Rectal smooth muscle tissue (tissue), 1 donor: Measurements from ENCODE around the gene RANBP10.

Experiments used
- H3K27ac ChIP-seq: one replicate; pipeline ENCODE4 v1.7.0; 2013; ENCODE audit warnings: low read depth, low read length, inconsistent platforms
- H3K27me3 ChIP-seq: one replicate; pipeline ENCODE4 v1.7.0; 2013; ENCODE audit warnings: low read length; ENCODE audit not compliant: control insufficient read depth, insufficient read depth
- H3K36me3 ChIP-seq: one replicate; pipeline ENCODE4 v1.7.0; 2013; ENCODE audit warnings: low read length; ENCODE audit not compliant: control insufficient read depth, insufficient read depth
- H3K4me1 ChIP-seq: one replicate; pipeline ENCODE4 v1.7.0; 2013; ENCODE audit warnings: low read length; ENCODE audit not compliant: control insufficient read depth, insufficient read depth
- H3K4me3 ChIP-seq: one replicate; pipeline ENCODE4 v1.7.0; 2013; ENCODE audit warnings: low read length
- H3K9ac ChIP-seq: one replicate; pipeline ENCODE4 v1.7.0; 2013; ENCODE audit warnings: low read length

Gene RANBP10

GRCh38 chr16:67748834-67749233 lies 57.5 kb downstream of the RANBP10 start:
- Histone ChIP-seq H3K27me3 (no peaks in the 10 kb centered on the region), H3K27ac (no peak overlapping the region), H3K36me3 (peaks cover 5% of the 10 kb centered on the region), H3K4me1 (no peaks in the 10 kb centered on the region), H3K9ac (no peak overlapping the region), H3K4me3 (no peak overlapping the region)

- Histone ChIP-seq H3K4me1 (no peaks in the 10 kb centered on the region), H3K4me3 (no peak overlapping the region), H3K27ac (no peak overlapping the region), H3K27me3 (no peaks in the 10 kb centered on the region), H3K36me3 (peaks cover 19% of the 10 kb centered on the region), H3K9ac (no peak overlapping the region)
Measured at GRCh38 chr16:67746846-67747245, 59.5 kb downstream of the RANBP10 start.

GRCh38 chr16:67741118-67741517 lies 65.2 kb downstream of the RANBP10 start:
- Histone ChIP-seq H3K4me1 (no peaks in the 10 kb centered on the region), H3K27me3 (no peaks in the 10 kb centered on the region), H3K36me3 (peaks cover 24% of the 10 kb centered on the region), H3K9ac (no peak overlapping the region), H3K4me3 (no peak overlapping the region), H3K27ac (no peak overlapping the region)

DNA sequence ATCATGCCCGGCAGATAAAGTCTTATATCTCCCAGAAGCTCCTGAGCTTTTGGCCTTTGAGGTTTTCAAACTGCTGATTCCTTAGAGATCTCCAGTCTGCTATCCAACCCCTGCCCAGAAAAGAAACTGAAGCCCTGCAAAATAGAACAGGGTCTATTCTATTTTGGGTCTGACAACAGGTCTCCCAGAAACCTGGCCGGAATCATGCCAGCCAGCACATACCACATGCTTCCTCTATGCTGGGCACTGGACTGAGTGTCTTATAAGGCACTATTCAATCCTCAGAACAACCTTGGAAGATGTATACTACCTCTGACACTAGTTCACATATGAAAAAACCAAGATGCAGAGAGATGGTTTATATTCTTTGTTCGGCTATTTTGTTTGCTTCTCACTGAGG lies 66.0 kb downstream of the RANBP10 start:
- peaks cover 24% of the 10 kb centered on the region for H3K36me3 ChIP-seq
- H3K4me1 ChIP-seq: no peaks in the 10 kb centered on the region
- no peak overlapping the region for H3K9ac ChIP-seq
- H3K27ac ChIP-seq: no peak overlapping the region
- H3K4me3 ChIP-seq: no peak overlapping the region
- no peaks in the 10 kb centered on the region for H3K27me3 ChIP-seq

DNA sequence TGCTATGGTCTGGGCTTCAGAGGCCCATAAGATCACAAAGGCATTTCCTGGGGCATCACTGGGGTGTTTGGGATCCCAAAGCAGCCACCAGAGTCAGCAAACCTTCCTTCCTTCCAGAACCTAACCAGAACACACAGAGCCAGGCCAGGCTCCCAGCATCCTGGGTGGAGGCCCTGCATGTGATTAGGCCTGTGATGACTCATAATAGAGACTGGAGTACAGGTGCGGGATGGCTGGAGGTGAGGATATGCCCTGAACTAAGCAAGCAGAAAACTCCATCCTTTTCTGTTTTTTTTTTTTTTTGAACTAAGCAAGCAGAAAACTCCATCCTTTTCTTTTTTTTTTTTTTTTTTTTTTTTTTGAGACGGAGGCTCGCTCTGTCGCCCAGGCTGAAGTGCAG lies 69.5 kb downstream of the RANBP10 start:
- Histone ChIP-seq H3K4me1 (no peaks in the 10 kb centered on the region), H3K36me3 (peaks cover 9% of the 10 kb centered on the region), H3K9ac (no peak overlapping the region), H3K27me3 (no peaks in the 10 kb centered on the region), H3K4me3 (no peak overlapping the region), H3K27ac (no peak overlapping the region)

- Histone ChIP-seq H3K4me1 (no peaks in the 10 kb centered on the region), H3K27ac (no peak overlapping the region), H3K27me3 (no peaks in the 10 kb centered on the region), H3K9ac (no peak overlapping the region), H3K36me3 (peaks cover 19% of the 10 kb centered on the region), H3K4me3 (no peak overlapping the region)
Measured at GRCh38 chr16:67734731-67735201, 71.6 kb downstream of the RANBP10 start.

DNA sequence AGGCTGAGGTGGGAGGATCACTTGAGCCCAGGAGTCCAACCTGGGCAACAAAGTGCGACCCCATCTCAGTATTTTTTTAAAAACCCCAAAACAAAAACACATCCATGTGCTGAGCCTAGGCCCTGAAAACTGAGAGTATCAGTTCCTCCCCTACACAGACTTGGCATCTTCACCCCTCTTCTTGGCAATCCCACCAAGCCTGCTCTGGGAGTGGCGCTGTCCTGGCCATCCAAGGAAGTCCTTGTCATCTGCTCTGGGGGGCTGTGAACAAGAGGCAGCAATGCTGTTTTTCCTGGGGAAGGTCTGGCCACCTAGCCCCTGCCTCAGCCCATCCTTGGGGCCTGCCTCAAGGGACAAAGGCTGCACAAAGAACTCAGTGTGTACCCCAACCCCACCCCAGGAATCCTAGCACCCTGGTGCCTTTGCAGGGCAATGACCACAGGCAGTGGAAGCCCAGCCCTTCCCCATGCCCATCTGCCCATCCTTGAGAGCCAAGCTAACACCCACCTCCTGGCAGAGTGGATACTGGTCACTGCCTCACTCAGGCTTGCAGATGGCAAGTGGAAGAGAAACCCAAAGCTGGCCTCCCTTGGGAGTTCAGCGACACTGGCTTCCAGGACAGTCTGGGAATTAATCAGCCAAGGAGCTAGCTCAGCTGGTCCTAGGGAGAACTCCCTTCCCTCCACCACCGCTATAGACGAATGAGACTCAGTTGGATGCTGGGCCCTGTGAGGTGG lies 72.5 kb downstream of the RANBP10 start:
- H3K36me3 ChIP-seq: peaks cover 28% of the 10 kb centered on the region
- no peak overlapping the region for H3K4me3 ChIP-seq
- H3K9ac ChIP-seq: no peak overlapping the region
- H3K4me1 ChIP-seq: no peaks in the 10 kb centered on the region
- H3K27ac ChIP-seq: no peak overlapping the region
- no peaks in the 10 kb centered on the region for H3K27me3 ChIP-seq

GRCh38 chr16:67731753-67732095 lies 74.6 kb downstream of the RANBP10 start:
- H3K36me3 ChIP-seq: peaks cover 42% of the 10 kb centered on the region
- no peak overlapping the region for H3K4me3 ChIP-seq
- H3K27ac ChIP-seq: no peak overlapping the region
- no peaks in the 10 kb centered on the region for H3K27me3 ChIP-seq
- no peaks in the 10 kb centered on the region for H3K4me1 ChIP-seq
- no peak overlapping the region for H3K9ac ChIP-seq

- H3K9ac ChIP-seq: no peak overlapping the region
- H3K27ac ChIP-seq: no peak overlapping the region
- peaks cover 47% of the 10 kb centered on the region for H3K36me3 ChIP-seq
- no peaks in the 10 kb centered on the region for H3K4me1 ChIP-seq
- H3K4me3 ChIP-seq: no peak overlapping the region
- no peaks in the 10 kb centered on the region for H3K27me3 ChIP-seq
Measured at GRCh38 chr16:67731071-67731752, 75.1 kb downstream of the RANBP10 start.

DNA sequence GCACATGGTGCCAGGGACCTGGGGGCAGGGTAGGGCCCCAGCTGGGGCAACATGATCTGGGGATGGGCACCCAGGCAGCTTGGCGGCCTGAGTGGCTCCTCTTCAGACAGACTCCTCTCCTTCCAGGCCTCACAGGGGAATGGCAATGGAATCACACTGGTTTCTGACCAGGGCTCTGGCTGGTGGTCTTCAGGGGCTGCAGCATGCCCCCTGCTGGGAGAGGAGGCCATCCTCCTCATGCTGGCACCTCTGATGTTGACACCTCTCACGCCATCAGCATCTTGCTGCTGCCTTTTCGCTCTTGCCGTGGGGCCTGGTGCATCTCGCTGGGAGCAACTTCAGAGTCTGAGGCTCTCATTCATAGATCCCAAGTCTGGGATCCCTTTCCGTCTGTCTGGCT lies 76.0 kb downstream of the RANBP10 start:
- no peaks in the 10 kb centered on the region for H3K4me1 ChIP-seq
- H3K36me3 ChIP-seq: peaks cover 50% of the 10 kb centered on the region
- H3K9ac ChIP-seq: no peak overlapping the region
- H3K27ac ChIP-seq: no peak overlapping the region
- no peak overlapping the region for H3K4me3 ChIP-seq
- no peaks in the 10 kb centered on the region for H3K27me3 ChIP-seq

- Histone ChIP-seq H3K27ac (no peak overlapping the region), H3K36me3 (peaks cover 50% of the 10 kb centered on the region)
Measured at GRCh38 chr16:67729636-67730248, 76.6 kb downstream of the RANBP10 start.

GRCh38 chr16:67727521-67728485 lies 78.6 kb downstream of the RANBP10 start:
- no peak overlapping the region for H3K4me3 ChIP-seq
- H3K4me1 ChIP-seq: no peaks in the 10 kb centered on the region
- no peak overlapping the region for H3K27ac ChIP-seq
- H3K9ac ChIP-seq: no peak overlapping the region
- no peaks in the 10 kb centered on the region for H3K27me3 ChIP-seq
- H3K36me3 ChIP-seq: peaks cover 50% of the 10 kb centered on the region

More at GRCh38 chr16:67729636-67730248, 76.6 kb downstream of the RANBP10 start:
- Histone ChIP-seq H3K27me3 (no peaks in the 10 kb centered on the region), H3K9ac (no peak overlapping the region), H3K4me1 (no peaks in the 10 kb centered on the region), H3K4me3 (no peak overlapping the region)
